Astrocyte (in vitro differentiated cells and primary cell): ENCODE data around the gene TIMM29. TPM values are rescaled to one million over a fixed set of nuclear protein-coding genes. Genes with fewer than 3 reads are reported as not detected.

ENCODE experiments used
- DNase-seq: peaks from one replicate; pipeline ENCODE4 v3.0.0-alpha.2; 2010; ENCODE audit warnings: low read depth
- FAIRE-seq: peaks from 2 replicates; lab custom pipeline; 2011; peaks lifted over from hg19 to GRCh38; lab: Jason Lieb, UNC
- H2AFZ ChIP-seq: 2 replicates; pipeline ENCODE4 v1.6.0; 2012; ENCODE audit warnings: low read depth, low read length, inconsistent platforms
- H3K27ac ChIP-seq: 2 replicates; pipeline ENCODE4 v1.5.1; 2011; ENCODE audit warnings: low read depth, low read length, inconsistent platforms
- H3K27me3 ChIP-seq: 2 replicates; pipeline ENCODE4 v1.6.0; 2011; ENCODE audit warnings: low read length, inconsistent platforms; ENCODE audit not compliant: insufficient read depth
- H3K36me3 ChIP-seq: 2 replicates; pipeline ENCODE4 v1.5.1; 2011; ENCODE audit warnings: low read length, inconsistent platforms; ENCODE audit not compliant: insufficient read depth
- H3K4me1 ChIP-seq: 2 replicates; pipeline ENCODE4 v1.5.1; 2011; ENCODE audit warnings: low read length, inconsistent platforms; ENCODE audit not compliant: insufficient read depth
- H3K4me2 ChIP-seq: 2 replicates; pipeline ENCODE4 v1.6.0; 2012; ENCODE audit warnings: low read length, inconsistent platforms
- H3K4me3 ChIP-seq: 2 replicates; pipeline ENCODE4 v1.5.1; 2011; ENCODE audit warnings: low read depth, mild to moderate bottlenecking, low read length, inconsistent platforms; ENCODE audit not compliant: insufficient read depth
- H3K79me2 ChIP-seq: 2 replicates; pipeline ENCODE4 v1.6.0; 2012; ENCODE audit warnings: mild to moderate bottlenecking, low read length, inconsistent platforms; ENCODE audit not compliant: insufficient read depth
- H3K9ac ChIP-seq: 2 replicates; pipeline ENCODE4 v1.6.0; 2012; ENCODE audit warnings: mild to moderate bottlenecking, low read length, inconsistent platforms
- H3K9me3 ChIP-seq: 2 replicates; pipeline ENCODE4 v1.5.1; 2012; ENCODE audit warnings: low read depth, mild to moderate bottlenecking, low read length, inconsistent platforms; ENCODE audit not compliant: insufficient read depth
- H4K20me1 ChIP-seq: 2 replicates; pipeline ENCODE4 v1.6.0; 2012; ENCODE audit warnings: low read length, inconsistent platforms; ENCODE audit not compliant: insufficient read depth
- H3K27ac Mint-ChIP-seq: one replicate; pipeline ENCODE4 v1.8.0; 2021; ENCODE audit warnings: mild to moderate bottlenecking, mixed read lengths; ENCODE audit not compliant: unreplicated experiment
- H3K27me3 Mint-ChIP-seq: one replicate; pipeline ENCODE4 v1.8.0; 2021; ENCODE audit warnings: low read depth, mixed read lengths; ENCODE audit not compliant: unreplicated experiment
- H3K36me3 Mint-ChIP-seq: one replicate; pipeline ENCODE4 v1.8.0; 2021; ENCODE audit warnings: low read depth, mixed read lengths; ENCODE audit not compliant: unreplicated experiment
- H3K4me1 Mint-ChIP-seq: one replicate; pipeline ENCODE4 v1.8.0; 2021; ENCODE audit warnings: low read depth, mixed read lengths; ENCODE audit not compliant: unreplicated experiment
- H3K4me3 Mint-ChIP-seq: one replicate; pipeline ENCODE4 v1.8.0; 2021; ENCODE audit warnings: mild to moderate bottlenecking, moderate library complexity, mixed read lengths; ENCODE audit not compliant: unreplicated experiment
- H3K9me3 Mint-ChIP-seq: one replicate; pipeline ENCODE4 v1.8.0; 2021; ENCODE audit warnings: mild to moderate bottlenecking, mixed read lengths; ENCODE audit not compliant: unreplicated experiment
- CTCF ChIP-seq: IDR thresholded peaks from 2 replicates; pipeline ENCODE4 v1.5.1; 2011; ENCODE audit warnings: low read depth, mild to moderate bottlenecking, inconsistent platforms, low read length, moderate library complexity; ENCODE audit not compliant: insufficient read depth
- EZH2 ChIP-seq: IDR thresholded peaks from 2 replicates; pipeline ENCODE4 v1.6.1; 2012; ENCODE audit warnings: mild to moderate bottlenecking, low read length, inconsistent platforms; ENCODE audit not compliant: insufficient read depth
- total RNA-seq: library from RNA; stranded (reverse); gene quantifications from 2 replicates; pipeline ENCODE4 v1.2.1, GENCODE V29; 2021

TIMM29 gene
- total RNA-seq, 1 donor from 2014 or later = 28.9 TPM

- no peaks in the 10 kb centered on the region for H3K36me3 ChIP-seq
- no peaks in the 10 kb centered on the region for H3K27me3 ChIP-seq
- peaks cover 87% of the 10 kb centered on the region for H4K20me1 ChIP-seq
- TF ChIP-seq CTCF (no peak), EZH2 (no peak)
- no peaks in the 10 kb centered on the region for H3K9me3 Mint-ChIP-seq
- H3K27me3 Mint-ChIP-seq = no peaks in the 10 kb centered on the region
- no peaks in the 10 kb centered on the region for H3K9me3 ChIP-seq
- peaks cover 7% of the 10 kb centered on the region for H3K4me1 ChIP-seq
- H3K4me3 ChIP-seq = no peak overlapping the region
- FAIRE-seq (no peak), DNase-seq (no peak)
- H3K27ac Mint-ChIP-seq = no peak overlapping the region
- no peak overlapping the region for H3K27ac ChIP-seq
- no peak overlapping the region for H3K9ac ChIP-seq
- H2AFZ ChIP-seq = no peak overlapping the region
- no peak overlapping the region for H3K4me3 Mint-ChIP-seq
- peak overlapping the region; percentile 28 for H3K4me2 ChIP-seq
- peaks cover 96% of the 10 kb centered on the region for H3K79me2 ChIP-seq
- peaks cover 3% of the 10 kb centered on the region for H3K36me3 Mint-ChIP-seq
- H3K4me1 Mint-ChIP-seq = peaks cover 6% of the 10 kb centered on the region
Observed at GRCh38 chr19:10976131-10976892, 47.7 kb downstream of the TIMM29 start.

- H3K4me1 Mint-ChIP-seq = peaks cover 12% of the 10 kb centered on the region
Observed at GRCh38 chr19:10977742-10978092, 49.1 kb downstream of the TIMM29 start.

More at GRCh38 chr19:10977742-10978092, 49.1 kb downstream of the TIMM29 start:
- H3K4me3 Mint-ChIP-seq = no peak overlapping the region
- Histone ChIP-seq H3K27ac (no peak overlapping the region), H3K27me3 (no peaks in the 10 kb centered on the region), H3K4me1 (peaks cover 7% of the 10 kb centered on the region), H3K9ac (no peak overlapping the region), H3K4me2 (no peak overlapping the region), H3K9me3 (no peaks in the 10 kb centered on the region), H3K4me3 (no peak overlapping the region), H3K36me3 (no peaks in the 10 kb centered on the region), H2AFZ (no peak overlapping the region), H3K79me2 (peaks cover 95% of the 10 kb centered on the region), H4K20me1 (peaks cover 88% of the 10 kb centered on the region)
- TF ChIP-seq CTCF (no peak), EZH2 (no peak)
- H3K27ac Mint-ChIP-seq = no peak overlapping the region
- H3K36me3 Mint-ChIP-seq = no peaks in the 10 kb centered on the region
- FAIRE-seq (no peak), DNase-seq (no peak)
- H3K27me3 Mint-ChIP-seq = no peaks in the 10 kb centered on the region
- H3K9me3 Mint-ChIP-seq = no peaks in the 10 kb centered on the region

Other genes with a start within 250 kb of the TIMM29 start
- gene QTRT1, start 227.4 kb upstream of the TIMM29 start, total RNA-seq = 27.3 and 27.5 TPM in 2 replicates
- 129 TPM in 2 replicates for gene DNM2, start 210.7 kb upstream of the TIMM29 start, total RNA-seq
- gene TMED1, start 92.6 kb upstream of the TIMM29 start, total RNA-seq = 27.0 and 29.7 TPM in 2 replicates
- gene C19orf38, start 80.4 kb upstream of the TIMM29 start, total RNA-seq = 0.23 and 0.58 TPM in 2 replicates
- 62.6 and 62.7 TPM in 2 replicates for gene CARM1, start 57.3 kb upstream of the TIMM29 start, total RNA-seq
- 69.5 and 76.7 TPM in 2 replicates for gene YIPF2, start 172 bp upstream of the TIMM29 start, total RNA-seq
- gene SMARCA4, start 32.2 kb downstream of the TIMM29 start, total RNA-seq = 137 and 159 TPM in 2 replicates
- 120 and 153 TPM in 2 replicates for gene LDLR, start 160.7 kb downstream of the TIMM29 start, total RNA-seq
- 2.0 and 3.2 TPM in 2 replicates for gene SPC24, start 227.0 kb downstream of the TIMM29 start, total RNA-seq